HL-60 (cell line): Measurements from ENCODE around the gene DKKL1.
"Not testable (repeated sequence)": the region's sequence is repeated elsewhere in the genome, so short reads cannot be mapped to it uniquely, and the experiment has no call there.

ENCODE experiments used
- DNase-seq, 2 experiments: peaks; one replicate each; pipeline ENCODE4 v3.0.0-alpha.2; 2010 to 2020; ENCODE audit warnings: low read depth in 1 of 2, low spot score in 1 of 2
- H3K27ac ChIP-seq: fragments of 250-450 bp; sonication (Bioruptor Pico); replicated peaks from 2 replicates; pipeline ENCODE4 v1.5.1; 2020; ENCODE audit warnings: mild to moderate bottlenecking, moderate library complexity
- H3K27me3 ChIP-seq: fragments of 250-450 bp; sonication (Bioruptor Pico); 2 replicates; pipeline ENCODE4 v1.5.1; 2021; ENCODE audit warnings: mild to moderate bottlenecking, moderate library complexity; ENCODE audit not compliant: insufficient read depth, poor library complexity, severe bottlenecking
- H3K4me3 ChIP-seq: replicated peaks from 2 replicates; pipeline ENCODE4 v1.5.1; 2011; ENCODE audit warnings: mild to moderate bottlenecking, control low read depth, low read length; ENCODE audit not compliant: insufficient read depth
- CTCF ChIP-seq: IDR thresholded peaks from one replicate; pipeline ENCODE4 v1.5.1; 2011; ENCODE audit warnings: low read length, control low read depth, inconsistent platforms; ENCODE audit not compliant: insufficient read depth
- GABPA ChIP-seq: IDR thresholded peaks from 2 replicates; pipeline ENCODE4 v1.6.1; 2012; ENCODE audit warnings: low read depth
- POLR2AphosphoS5 ChIP-seq: IDR thresholded peaks from 2 replicates; pipeline ENCODE4 v1.6.1; 2012; ENCODE audit warnings: low read depth
- REST ChIP-seq: IDR thresholded peaks from 2 replicates; pipeline ENCODE4 v1.6.1; 2012; ENCODE audit warnings: low read depth; ENCODE audit not compliant: insufficient replicate concordance
- SPI1 ChIP-seq: IDR thresholded peaks from 2 replicates; pipeline ENCODE4 v1.6.1; 2012; ENCODE audit warnings: low read depth, mild to moderate bottlenecking, borderline replicate concordance

The DKKL1 gene

GRCh38 chr19:49318296-49318695 lies 45.4 kb upstream of the DKKL1 start:
- H3K27ac ChIP-seq, result no peak overlapping the region
- H3K27me3 ChIP-seq, result no peaks in the 10 kb centered on the region
- no peak for DNase-seq
- no peak for TF ChIP-seq POLR2AphosphoS5
- TF ChIP-seq CTCF, result no peak
- no peak for TF ChIP-seq SPI1
- TF ChIP-seq GABPA, result no peak
- TF ChIP-seq REST, result no peak
- H3K4me3 ChIP-seq, result no peak overlapping the region

GRCh38 chr19:49324801-49325576 lies 38.7 kb upstream of the DKKL1 start, which contains the start of gene SLC6A16:
Gene SLC6A16, minus strand, starts transcription at chr19:49325191. Its CDS starts 13,844 bp downstream, at chr19:49311347.
- H3K27me3 ChIP-seq, result no peaks in the 10 kb centered on the region
- no peak for DNase-seq
- TF ChIP-seq POLR2AphosphoS5 (no peak), SPI1 (no peak), GABPA (no peak), REST (no peak), CTCF (no peak)
- no peak within 1 kb of the TSS for H3K27ac ChIP-seq
- H3K4me3 ChIP-seq, result no peak within 1 kb of the TSS

- H3K4me3 ChIP-seq, H3K27me3 ChIP-seq: not testable (repeated sequence)
These were observed 37.9 kb upstream of the DKKL1 start for GRCh38 chr19:49325756-49326155.

GRCh38 chr19:49326165-49326704 lies 37.4 kb upstream of the DKKL1 start:
- TF ChIP-seq REST (no peak), POLR2AphosphoS5 (no peak), CTCF (no peak), SPI1 (no peak), GABPA (no peak)
- Histone ChIP-seq H3K27ac (no peak overlapping the region), H3K4me3 (no peak overlapping the region), H3K27me3 (no peaks in the 10 kb centered on the region)
- no peak for DNase-seq

More at GRCh38 chr19:49325756-49326155, 37.9 kb upstream of the DKKL1 start:
- not testable (repeated sequence) for DNase-seq, H3K27ac ChIP-seq
